Stimulated activated naive CD4-positive, alpha-beta T cell (primary cell): Measurements from ENCODE around the gene ALG6.
"Not testable (repeated sequence)": the region's sequence is repeated elsewhere in the genome, so short reads cannot be mapped to it uniquely, and the experiment has no call there.

Experiments used
- DNase-seq, 6 experiments: peaks; one replicate each; lab custom pipeline; 2025; lab: John Stamatoyannopoulos, UW

Gene ALG6

GRCh38 chr1:63413394-63413793 is 46.0 kb downstream of the ALG6 start:
- DNase-seq = no peak

- no peak for DNase-seq
Measured at GRCh38 chr1:63414691-63415365, 47.4 kb downstream of the ALG6 start.

GRCh38 chr1:63418101-63418500 is 50.7 kb downstream of the ALG6 start:
- no peak for DNase-seq

GRCh38 chr1:63420746-63421145 is 53.3 kb downstream of the ALG6 start:
- DNase-seq = not testable (repeated sequence)

DNA sequence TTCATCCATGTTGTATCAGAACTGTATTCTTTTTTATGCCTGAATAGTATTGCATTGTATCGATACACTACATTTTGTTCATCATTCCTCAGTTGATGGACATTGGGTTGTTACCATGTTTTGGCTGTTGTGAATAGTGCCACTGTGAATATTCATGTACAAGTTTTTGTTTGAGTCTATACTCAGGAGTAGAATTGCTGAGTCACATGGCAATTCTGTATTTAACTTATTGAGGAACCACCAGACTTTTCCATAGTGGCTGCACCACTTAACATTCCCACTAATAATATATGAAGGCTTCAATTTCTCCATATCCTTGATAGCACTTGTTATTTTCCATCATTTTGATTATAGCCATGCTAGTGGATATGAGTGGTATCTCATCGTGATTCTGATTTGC is 56.2 kb downstream of the ALG6 start:
- DNase-seq = no peak

DNA sequence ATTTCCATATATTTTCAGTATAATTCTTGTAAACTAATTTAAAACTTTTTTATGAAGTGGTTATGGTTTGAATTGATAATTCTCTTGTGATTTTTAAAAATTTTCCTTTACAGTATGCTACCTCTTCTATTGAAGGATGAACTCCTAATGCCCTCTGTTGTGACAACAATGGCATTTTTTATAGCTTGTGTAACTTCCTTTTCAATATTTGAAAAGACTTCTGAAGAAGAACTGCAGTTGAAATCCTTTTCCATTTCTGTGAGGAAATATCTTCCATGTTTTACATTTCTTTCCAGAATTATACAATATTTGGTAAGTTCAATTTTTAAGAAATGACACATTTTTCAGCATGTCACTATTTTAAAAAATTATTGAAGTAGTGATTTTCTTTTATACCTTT is 61.4 kb downstream of the ALG6 start:
- no peak for DNase-seq

DNA sequence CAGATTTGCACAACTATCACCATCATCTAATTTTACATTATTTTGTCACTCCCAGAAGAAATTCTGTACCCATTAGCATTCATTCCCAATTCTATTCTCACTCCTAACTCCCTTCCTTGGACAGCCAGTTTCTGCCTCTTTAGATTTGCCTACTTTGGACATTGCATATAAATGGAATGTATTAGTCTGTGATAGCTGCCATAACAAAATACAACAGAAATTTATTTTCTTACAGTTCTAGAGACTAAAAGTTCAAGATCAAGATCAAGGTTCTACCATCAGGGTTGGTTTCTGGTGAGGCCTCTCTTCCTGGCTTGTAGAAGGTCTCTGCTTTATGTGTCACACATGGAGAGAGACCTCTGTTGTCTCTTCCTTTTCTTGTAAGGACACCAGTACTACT is 61.9 kb downstream of the ALG6 start:
- no peak for DNase-seq

GRCh38 chr1:63435161-63435560 is 67.7 kb downstream of the ALG6 start:
- no peak for DNase-seq

- no peak for DNase-seq
Measured at GRCh38 chr1:63442141-63442475, 74.7 kb downstream of the ALG6 start.

GRCh38 chr1:63448731-63449246 is 81.4 kb downstream of the ALG6 start:
- no peak for DNase-seq

DNA sequence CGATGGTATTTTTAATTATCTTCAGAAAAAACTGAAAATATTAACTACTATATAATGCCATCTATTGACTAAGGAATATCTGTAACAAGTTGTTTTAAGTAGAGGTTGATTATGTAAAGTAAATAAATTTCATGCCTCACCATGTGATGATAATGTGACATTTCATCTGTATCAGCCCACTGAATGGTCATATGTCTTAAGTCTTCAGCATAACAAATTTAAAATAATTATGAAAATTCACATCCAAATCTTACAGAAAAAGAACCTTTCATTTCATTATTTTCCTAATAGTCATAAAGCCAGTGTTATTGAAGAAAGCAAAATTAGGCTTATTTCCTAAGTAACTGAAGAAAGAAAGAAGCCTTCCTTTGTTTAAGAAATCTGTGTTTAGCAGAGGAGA is 83.0 kb downstream of the ALG6 start:
- no peak for DNase-seq

DNA sequence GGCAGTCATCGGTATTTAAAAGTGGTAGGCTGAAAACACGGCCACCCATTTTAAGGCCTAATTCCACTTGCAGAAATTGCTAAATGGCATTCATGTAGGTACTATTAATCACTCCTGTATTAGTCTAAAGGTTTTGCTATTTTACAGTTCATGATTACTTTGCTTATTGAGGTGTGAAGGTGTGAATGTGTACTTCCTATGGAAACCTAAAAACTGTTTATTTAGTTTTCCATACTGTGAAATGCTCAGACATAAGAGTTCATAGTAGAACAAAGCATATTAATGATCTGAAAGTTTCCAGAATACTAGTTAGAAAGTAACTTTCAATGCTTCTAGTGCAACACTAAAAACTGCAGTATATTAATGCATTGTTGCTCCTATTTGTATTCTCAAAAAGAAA is 85.8 kb downstream of the ALG6 start:
- no peak for DNase-seq

GRCh38 chr1:63454269-63454668 is 86.8 kb downstream of the ALG6 start:
- no peak for DNase-seq

DNA sequence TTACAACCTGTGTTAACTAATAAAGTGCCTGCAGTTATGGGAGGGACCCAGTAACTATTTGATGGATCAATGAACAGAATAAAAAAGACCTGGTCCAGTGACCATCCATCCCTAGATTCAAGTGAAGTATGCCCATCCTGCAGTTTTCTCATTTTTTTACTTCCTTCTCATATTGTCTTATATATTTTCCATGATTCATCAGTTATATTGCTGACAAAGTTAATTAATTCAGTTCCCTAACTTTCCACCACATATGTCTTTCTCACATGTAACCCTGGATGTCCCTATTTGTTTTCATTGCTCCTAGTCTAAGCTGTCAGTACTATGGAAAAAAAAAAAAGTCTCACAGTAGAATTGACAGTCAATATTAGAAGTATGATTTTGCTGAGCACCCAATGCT is 91.3 kb downstream of the ALG6 start:
- no peak for DNase-seq

DNA sequence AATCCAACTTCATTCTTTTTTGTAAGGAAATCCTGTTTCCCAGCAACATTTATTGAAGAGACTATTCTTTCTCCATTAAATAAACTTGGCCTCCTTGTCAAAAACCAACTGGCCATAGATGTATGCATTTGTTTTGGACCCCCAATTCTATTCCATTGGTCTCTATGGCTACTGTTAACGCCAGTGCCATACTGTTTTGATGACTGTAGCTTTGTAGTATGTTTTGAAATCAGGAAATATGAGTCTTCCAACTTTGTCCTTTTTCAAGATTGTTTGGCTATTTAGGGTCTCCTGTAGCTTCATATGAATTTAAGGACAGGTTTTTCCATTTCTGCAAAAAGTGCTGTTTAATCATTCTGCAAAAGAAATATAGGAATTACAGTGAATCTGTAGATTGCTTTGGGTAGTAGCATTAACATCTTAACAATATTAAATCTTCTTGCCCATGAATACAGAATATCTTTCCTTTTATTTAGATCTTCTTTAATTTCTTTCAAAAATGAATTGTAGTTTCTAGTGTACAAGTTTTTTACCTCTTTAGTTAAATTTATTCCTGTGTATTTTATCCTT is 94.3 kb downstream of the ALG6 start:
- DNase-seq = no peak

DNA sequence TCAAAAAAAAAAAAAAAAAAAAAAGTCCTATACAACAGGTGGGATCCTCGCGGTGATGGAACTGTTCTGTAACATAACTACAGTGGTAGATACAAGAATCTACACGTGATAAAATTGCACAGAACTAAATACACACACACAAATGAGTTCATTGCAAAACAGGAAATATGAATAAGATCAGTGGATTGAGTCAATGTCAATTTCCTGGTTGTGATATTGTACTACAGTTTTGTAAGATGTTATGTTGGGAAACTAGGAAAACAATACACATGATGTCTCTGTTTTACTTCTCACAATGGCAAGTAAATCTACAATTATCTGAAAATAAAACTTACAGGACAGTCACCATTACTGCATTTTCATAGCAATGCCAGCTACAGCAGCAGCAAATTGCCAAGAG is 95.8 kb downstream of the ALG6 start:
- no peak for DNase-seq

DNA sequence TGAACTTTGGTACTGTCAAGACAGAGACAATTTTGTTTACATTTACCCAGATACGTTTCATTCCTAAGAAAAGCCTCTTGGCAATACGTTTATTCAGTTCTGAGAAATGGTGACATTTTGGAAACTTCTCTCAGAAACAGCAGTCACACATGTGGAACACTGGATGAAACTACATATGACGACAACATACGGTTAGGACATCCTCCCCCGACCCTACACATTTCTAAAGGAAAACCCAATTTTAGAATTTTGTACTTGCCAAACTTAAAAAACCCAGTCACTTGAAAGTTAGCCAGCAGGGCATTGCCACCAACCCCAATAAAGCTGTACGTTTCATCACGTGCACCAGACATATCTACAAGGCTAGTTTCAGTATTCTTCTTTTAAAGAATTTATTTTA is 98.8 kb downstream of the ALG6 start:
- DNase-seq = no peak

- no peak for DNase-seq
Measured at GRCh38 chr1:63466759-63467158, 99.3 kb downstream of the ALG6 start.

GRCh38 chr1:63468683-63469082 is 101.3 kb downstream of the ALG6 start:
- not testable (repeated sequence) for DNase-seq

DNA sequence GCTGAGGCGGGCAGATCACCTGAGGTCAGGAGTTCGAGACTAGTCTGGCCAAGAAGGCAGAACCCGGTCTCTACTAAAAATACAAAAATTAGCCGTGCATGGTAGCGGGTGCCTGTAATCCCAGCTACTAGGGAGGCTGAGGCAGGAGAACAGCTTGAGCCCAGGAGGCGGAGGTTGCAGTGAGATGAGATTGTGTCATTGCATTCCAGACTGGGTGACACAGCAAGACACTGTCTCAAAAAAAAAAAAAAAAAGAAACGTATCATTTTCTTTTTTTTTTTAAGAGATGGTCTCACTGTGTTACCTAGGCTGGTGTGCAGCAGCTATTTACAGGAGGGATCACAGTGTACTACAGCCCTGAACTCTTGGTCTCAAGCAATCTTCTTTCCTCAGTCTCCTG is 108.3 kb downstream of the ALG6 start:
- no peak for DNase-seq

- no peak for DNase-seq
Measured at GRCh38 chr1:63480057-63480456, 112.6 kb downstream of the ALG6 start.

DNA sequence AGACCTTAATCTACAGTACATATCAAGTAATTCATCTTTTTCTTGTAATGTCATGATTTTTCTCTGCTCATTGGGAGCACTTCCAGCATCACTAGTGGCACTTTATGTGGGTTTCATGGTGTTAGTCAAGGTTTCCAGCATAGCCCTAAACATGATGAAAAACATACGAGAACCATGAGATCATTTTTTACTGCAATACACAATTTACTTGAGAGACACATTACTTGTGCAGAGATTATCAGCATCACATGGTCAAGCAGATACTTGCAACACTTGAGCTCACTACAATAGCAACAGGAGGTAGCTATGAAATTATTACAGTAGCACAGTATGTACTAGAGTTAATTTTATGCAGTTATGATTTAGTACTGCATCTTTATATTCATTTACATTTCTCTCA is 119.2 kb downstream of the ALG6 start:
- DNase-seq = no peak

- DNase-seq = no peak
Measured at GRCh38 chr1:63487336-63488065, 120.1 kb downstream of the ALG6 start.
